Ishikawa (cell line): Measurements from ENCODE around the gene HHAT.

Experiments used
- CEBPB ChIP-seq: IDR thresholded peaks from 2 replicates; pipeline ENCODE4 v1.6.1; 2012
- CREB1 ChIP-seq: IDR thresholded peaks from 2 replicates; pipeline ENCODE4 v1.6.1; 2012; ENCODE audit warnings: low read depth
- EGR1 ChIP-seq: IDR thresholded peaks from 2 replicates; pipeline ENCODE4 v1.6.1; 2012
- EP300 ChIP-seq: IDR thresholded peaks from 2 replicates; pipeline ENCODE4 v1.6.1; 2012; ENCODE audit warnings: borderline replicate concordance
- FOXM1 ChIP-seq: IDR thresholded peaks from 2 replicates; pipeline ENCODE4 v1.6.1; 2012; ENCODE audit warnings: low read depth, borderline replicate concordance
- NFIC ChIP-seq: IDR thresholded peaks from 2 replicates; pipeline ENCODE4 v1.6.1; 2012
- RAD21 ChIP-seq: IDR thresholded peaks from 2 replicates; pipeline ENCODE4 v1.6.1; 2012; ENCODE audit warnings: low read depth
- TAF1 ChIP-seq: IDR thresholded peaks from 2 replicates; pipeline ENCODE4 v1.6.1; 2012; ENCODE audit warnings: low read depth, mild to moderate bottlenecking
- TCF12 ChIP-seq: IDR thresholded peaks from 2 replicates; pipeline ENCODE4 v1.6.1; 2012; ENCODE audit warnings: low read depth
- TEAD4 ChIP-seq: IDR thresholded peaks from 2 replicates; pipeline ENCODE4 v1.6.1; 2012
- USF1 ChIP-seq: IDR thresholded peaks from 2 replicates; pipeline ENCODE4 v1.6.1; 2012
- YY1 ChIP-seq: IDR thresholded peaks from 2 replicates; pipeline ENCODE4 v1.6.1; 2012; ENCODE audit warnings: low read depth
- ZBTB7A ChIP-seq: IDR thresholded peaks from 2 replicates; pipeline ENCODE4 v1.6.1; 2012; ENCODE audit warnings: low read depth
- TF ChIP-seq, protein P1 (sequence below): IDR thresholded peaks from 2 replicates; pipeline ENCODE4 v1.6.1; 2012; ENCODE audit warnings: low read depth, mild to moderate bottlenecking
- TF ChIP-seq, protein P2 (sequence below): IDR thresholded peaks from 2 replicates; pipeline ENCODE4 v1.6.1; 2012

Gene HHAT

DNA sequence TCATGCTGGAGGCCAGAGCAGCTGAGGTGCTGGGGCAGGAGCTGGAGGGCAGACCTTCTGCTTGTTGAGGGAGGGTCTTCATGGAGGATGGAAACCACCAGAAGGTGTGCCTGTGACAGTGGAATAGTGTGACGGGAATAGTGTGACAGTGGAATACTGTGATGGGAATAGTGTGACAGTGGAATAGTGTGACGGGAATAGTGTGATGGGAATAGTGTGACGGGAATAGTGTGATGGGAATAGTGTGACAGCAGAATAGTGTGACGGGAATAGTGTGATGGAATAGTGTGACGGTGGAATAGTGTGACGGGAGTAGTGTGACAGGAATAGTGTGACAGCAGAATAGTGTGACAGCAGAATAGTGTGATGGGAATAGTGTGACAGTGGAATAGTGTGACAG is 325.1 kb downstream of the HHAT start:
- TF ChIP-seq TCF12 (no peak), FOXM1 (no peak), CREB1 (no peak), EGR1 (no peak), CEBPB (no peak), EP300 (no peak), RAD21 (no peak), ZBTB7A (no peak), TEAD4 (no peak), NFIC (no peak), YY1 (no peak), TAF1 (no peak)
- TF ChIP-seq, protein P1, sequence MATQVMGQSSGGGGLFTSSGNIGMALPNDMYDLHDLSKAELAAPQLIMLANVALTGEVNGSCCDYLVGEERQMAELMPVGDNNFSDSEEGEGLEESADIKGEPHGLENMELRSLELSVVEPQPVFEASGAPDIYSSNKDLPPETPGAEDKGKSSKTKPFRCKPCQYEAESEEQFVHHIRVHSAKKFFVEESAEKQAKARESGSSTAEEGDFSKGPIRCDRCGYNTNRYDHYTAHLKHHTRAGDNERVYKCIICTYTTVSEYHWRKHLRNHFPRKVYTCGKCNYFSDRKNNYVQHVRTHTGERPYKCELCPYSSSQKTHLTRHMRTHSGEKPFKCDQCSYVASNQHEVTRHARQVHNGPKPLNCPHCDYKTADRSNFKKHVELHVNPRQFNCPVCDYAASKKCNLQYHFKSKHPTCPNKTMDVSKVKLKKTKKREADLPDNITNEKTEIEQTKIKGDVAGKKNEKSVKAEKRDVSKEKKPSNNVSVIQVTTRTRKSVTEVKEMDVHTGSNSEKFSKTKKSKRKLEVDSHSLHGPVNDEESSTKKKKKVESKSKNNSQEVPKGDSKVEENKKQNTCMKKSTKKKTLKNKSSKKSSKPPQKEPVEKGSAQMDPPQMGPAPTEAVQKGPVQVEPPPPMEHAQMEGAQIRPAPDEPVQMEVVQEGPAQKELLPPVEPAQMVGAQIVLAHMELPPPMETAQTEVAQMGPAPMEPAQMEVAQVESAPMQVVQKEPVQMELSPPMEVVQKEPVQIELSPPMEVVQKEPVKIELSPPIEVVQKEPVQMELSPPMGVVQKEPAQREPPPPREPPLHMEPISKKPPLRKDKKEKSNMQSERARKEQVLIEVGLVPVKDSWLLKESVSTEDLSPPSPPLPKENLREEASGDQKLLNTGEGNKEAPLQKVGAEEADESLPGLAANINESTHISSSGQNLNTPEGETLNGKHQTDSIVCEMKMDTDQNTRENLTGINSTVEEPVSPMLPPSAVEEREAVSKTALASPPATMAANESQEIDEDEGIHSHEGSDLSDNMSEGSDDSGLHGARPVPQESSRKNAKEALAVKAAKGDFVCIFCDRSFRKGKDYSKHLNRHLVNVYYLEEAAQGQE, result no peak
- TF ChIP-seq, protein P2, sequence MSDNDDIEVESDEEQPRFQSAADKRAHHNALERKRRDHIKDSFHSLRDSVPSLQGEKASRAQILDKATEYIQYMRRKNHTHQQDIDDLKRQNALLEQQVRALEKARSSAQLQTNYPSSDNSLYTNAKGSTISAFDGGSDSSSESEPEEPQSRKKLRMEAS, result no peak

GRCh38 chr1:210654176-210654981 is 325.7 kb downstream of the HHAT start:
- no peak for TF ChIP-seq TEAD4

GRCh38 chr1:210655511-210655910 is 326.8 kb downstream of the HHAT start:
- no peak for TF ChIP-seq NFIC

- TF ChIP-seq, protein P1, result no peak
These were observed 329.1 kb downstream of the HHAT start for GRCh38 chr1:210657806-210658205.

GRCh38 chr1:210662291-210663050 is 333.8 kb downstream of the HHAT start:
- TF ChIP-seq FOXM1 (no peak), TAF1 (no peak), RAD21 (no peak), TEAD4 (no peak), ZBTB7A (no peak), TCF12 (no peak), USF1 (no peak), CEBPB (no peak), CREB1 (no peak), YY1 (no peak), EP300 (no peak), EGR1 (no peak), NFIC (no peak)
- TF ChIP-seq, protein P1, result no peak
- TF ChIP-seq, protein P2, result no peak
